HEK293 (cell line): ENCODE results near the gene NEK1.

Experiments used
- CTCF ChIA-PET: fragments of 350-600 bp; formaldehyde crosslinking; extraction: SDS; loops from one replicate; lab custom pipeline; 2021; ENCODE audit warnings: antibody characterized with exemption; lab: Yijun Ruan, JAX
- POLR2A ChIA-PET: fragments of 300-600 bp; formaldehyde crosslinking; extraction: SDS; loops from one replicate; lab custom pipeline; 2020; ENCODE audit warnings: antibody characterized with exemption, inconsistent platforms; lab: Yijun Ruan, JAX
- H3K27ac ChIP-seq: fragments of 200-500 bp; sonication (Bioruptor generic); 2 replicates; pipeline ENCODE4 v1.5.1; 2014; ENCODE audit warnings: low read depth, low read length, control low read depth, inconsistent platforms; ENCODE audit errors: extremely low read depth
- H3K36me3 ChIP-seq, 2 experiments: fragments of 200-500 bp in 1 of 2; sonication (Bioruptor generic) in 1 of 2; 1 replicate in 1 of 2; 2 replicates in 1 of 2; pipeline ENCODE4 v1.5.1; 2014 to 2017; ENCODE audit warnings: inconsistent platforms in 2 of 2, low read length in 2 of 2; ENCODE audit not compliant: control insufficient read depth in 2 of 2, insufficient read depth in 1 of 2
- H3K4me1 ChIP-seq: fragments of 200-500 bp; sonication (Bioruptor generic); 2 replicates; pipeline ENCODE4 v1.5.1; 2014; ENCODE audit warnings: mild to moderate bottlenecking, low read length, inconsistent platforms; ENCODE audit not compliant: control insufficient read depth, insufficient read depth
- H3K4me3 ChIP-seq: 2 replicates; pipeline ENCODE4 v1.5.1; 2011; ENCODE audit warnings: low read depth, mild to moderate bottlenecking, control low read depth, low read length, moderate library complexity
- H3K9me3 ChIP-seq: fragments of 200-500 bp; sonication (Bioruptor generic); 2 replicates; pipeline ENCODE4 v1.5.1; 2014; ENCODE audit warnings: low read depth, low read length, inconsistent platforms; ENCODE audit not compliant: control insufficient read depth, insufficient read depth
- SCRT1 ChIP-seq: fragments of 450-650 bp; formaldehyde crosslinking; IDR thresholded peaks from 2 replicates; pipeline ENCODE4 v1.5.1; 2016; ENCODE audit warnings: missing biosample characterization, missing genetic modification characterization, borderline replicate concordance
- SCRT2 ChIP-seq: fragments of 450-650 bp; formaldehyde crosslinking; IDR thresholded peaks from 2 replicates; pipeline ENCODE4 v1.5.1; 2016; ENCODE audit warnings: missing biosample characterization, missing genetic modification characterization
- ZSCAN4 ChIP-seq: fragments of 450-650 bp; formaldehyde crosslinking; IDR thresholded peaks from 2 replicates; pipeline ENCODE4 v1.5.1; 2017; ENCODE audit warnings: missing biosample characterization, missing genetic modification characterization

Gene NEK1

GRCh38 chr4:169345316-169345721 lies 267.1 kb downstream of the NEK1 start:
- H3K27ac ChIP-seq, result no peak overlapping the region
- no peaks in the 10 kb centered on the region for H3K36me3 ChIP-seq
- TF ChIP-seq SCRT1 (tag by site-specific recombination), result peak; percentile 43; the same call in 1 of the 2 replicates
- TF ChIP-seq SCRT2 (tag by site-specific recombination), result peak; percentile 74
- TF ChIP-seq ZSCAN4 (tag by site-specific recombination), result no peak
- ChIA-PET CTCF (interaction anchor here (0.9 kb wide), 1 partner anchor 34 kb away, joined by 3 read pairs; no protein-coding TSS in a partner anchor), POLR2A (no interaction called here)
- no peaks in the 10 kb centered on the region for H3K4me1 ChIP-seq
- H3K4me3 ChIP-seq, result no peak overlapping the region
- H3K9me3 ChIP-seq, result no peaks in the 10 kb centered on the region
